HG02623 (cell line): Measurements from ENCODE around the gene MATCAP1.

Experiments used
- ATAC-seq: cut with Tn5 transposase; IDR thresholded peaks from one replicate; pipeline ENCODE4 v1.9.1; 2021; ENCODE audit warnings: moderate library complexity; ENCODE audit not compliant: unreplicated experiment

The MATCAP1 gene

GRCh38 chr16:67174706-67175231 is 9.0 kb downstream of the MATCAP1 start:
- ATAC-seq: no peak

GRCh38 chr16:67173808-67174705 is 9.7 kb downstream of the MATCAP1 start:
- ATAC-seq: no peak

- no peak for ATAC-seq
Measured at GRCh38 chr16:67173323-67173722, 10.4 kb downstream of the MATCAP1 start.

- no peak for ATAC-seq
Measured at GRCh38 chr16:67170949-67171649, 12.7 kb downstream of the MATCAP1 start.

- peak; percentile 38 for ATAC-seq
Measured at GRCh38 chr16:67170168-67170948, 13.4 kb downstream of the MATCAP1 start, which contains the start of gene NOL3. NOL3 (plus strand) TSS chr16:67170538.

GRCh38 chr16:67169642-67170167 is 14.1 kb downstream of the MATCAP1 start:
- ATAC-seq: no peak

- ATAC-seq: no peak
Measured at GRCh38 chr16:67169011-67169451, 14.7 kb downstream of the MATCAP1 start.

GRCh38 chr16:67167588-67167987 is 16.2 kb downstream of the MATCAP1 start:
- ATAC-seq: no peak

GRCh38 chr16:67166598-67167168 is 17.1 kb downstream of the MATCAP1 start:
- ATAC-seq: no peak

- no peak for ATAC-seq
Measured at GRCh38 chr16:67166110-67166547, 17.6 kb downstream of the MATCAP1 start.

GRCh38 chr16:67165121-67166078 is 18.4 kb downstream of the MATCAP1 start:
- ATAC-seq: no peak

- ATAC-seq: no peak
Measured at GRCh38 chr16:67164599-67165061, 19.1 kb downstream of the MATCAP1 start, which contains the start of gene HSF4. HSF4 (plus strand) TSS chr16:67164745; CDS start chr16:67164812, 67 bp downstream.

GRCh38 chr16:67163999-67164558 is 19.7 kb downstream of the MATCAP1 start:
- ATAC-seq: no peak

- no peak for ATAC-seq
Measured at GRCh38 chr16:67163164-67163998, 20.4 kb downstream of the MATCAP1 start.

- ATAC-seq: no peak
Measured at GRCh38 chr16:67162506-67163163, 21.1 kb downstream of the MATCAP1 start.

GRCh38 chr16:67161595-67162058 is 22.1 kb downstream of the MATCAP1 start:
- no peak for ATAC-seq
